Measurements from ENCODE around the gene M1AP. TPM values are rescaled to one million over a fixed set of nuclear protein-coding genes. Genes with fewer than 3 reads are reported as not detected.
A peak's percentile ranks its signal among the peaks of the same experiment; 100 is the strongest.

The M1AP gene
- total and polyA plus RNA-seq, 2 of the 8 experiments (the other 6 are each of a cell fraction or from before 2014, with no cell fraction given): 4.8 TPM

DNA sequence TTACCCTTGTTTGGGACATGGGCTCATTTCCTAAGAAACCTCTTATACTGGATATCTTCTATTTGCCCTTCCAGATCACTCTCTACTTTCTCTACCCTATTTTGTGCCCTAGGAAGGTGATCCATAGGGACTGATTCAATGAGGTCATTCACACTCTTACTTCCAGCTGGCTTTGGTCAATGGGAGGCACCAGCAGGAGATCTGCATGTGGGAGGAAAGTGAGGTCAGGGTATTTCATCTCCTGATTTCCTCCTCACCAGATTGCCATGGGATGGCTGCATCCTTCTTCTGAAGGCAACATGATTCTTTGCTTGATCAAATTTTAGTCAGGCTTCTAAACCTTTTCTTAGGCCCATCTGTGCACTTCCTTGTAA is 15.2 kb downstream of the M1AP start:
- H3K9ac ChIP-seq (replicated peaks in 1 of 4; ENCODE audit: extremely low read depth in 1 of 4, low read depth in 3 of 4, low read length in 3 of 4): peak overlapping the region in 1 of 4 experiments; percentile 34; a peak in 1 of 7 replicates
- POLR2A ChIA-PET (ENCODE audit: partially characterized antibody): interaction anchor here (0.7 kb wide), 1 partner anchor 12 kb away, joined by 3 read pairs; no protein-coding TSS in a partner anchor
- no peak overlapping the region for H3K4me3 ChIP-seq (ENCODE audit: extremely low read depth in 1 of 4, insufficient read depth in 2 of 4, low read depth in 3 of 4, low read length in 4 of 4)
- no peak overlapping the region for H2AK5ac ChIP-seq (ENCODE audit: low read depth, low read length)
- H4K8ac ChIP-seq (ENCODE audit: extremely low read depth, insufficient read depth, low read length): no peak overlapping the region
- H3K9me3 ChIP-seq (ENCODE audit: insufficient read depth in 2 of 2, low read depth in 1 of 2, low read length in 1 of 2): no peaks in the 10 kb centered on the region
- H3K56ac ChIP-seq (replicated peaks; ENCODE audit: insufficient read length, low read depth, low read length): no peak overlapping the region
- no peak overlapping the region for H3K23ac ChIP-seq (ENCODE audit: insufficient read length)
- H4K91ac ChIP-seq (replicated peaks; ENCODE audit: insufficient read length, low read length): no peak overlapping the region
- H3K36me3 ChIP-seq (ENCODE audit: control insufficient read depth in 2 of 4, insufficient read depth in 4 of 4, low read length in 3 of 4): no peaks in the 10 kb centered on the region
- peak overlapping the region in 1 of 2 experiments; percentile 48; a peak in 2 of 4 replicates for H3K4me2 ChIP-seq (ENCODE audit: insufficient read depth in 1 of 2, low read depth in 2 of 2, low read length in 2 of 2)
- TF ChIP-seq, protein P1, sequence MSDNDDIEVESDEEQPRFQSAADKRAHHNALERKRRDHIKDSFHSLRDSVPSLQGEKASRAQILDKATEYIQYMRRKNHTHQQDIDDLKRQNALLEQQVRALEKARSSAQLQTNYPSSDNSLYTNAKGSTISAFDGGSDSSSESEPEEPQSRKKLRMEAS (IDR thresholded peaks at IDR 0.05): 0 out of 2 replicates have a peak, but pooled peaks have one; percentile 16
- TF ChIP-seq TAF1 (IDR thresholded peaks at IDR 0.05; ENCODE audit: low read depth, low read length): no peak
- H2BK5ac ChIP-seq (ENCODE audit: low read depth, low read length): no peak overlapping the region
- H3K4me1 ChIP-seq (replicated peaks in 1 of 4; ENCODE audit: control insufficient read depth in 3 of 4, insufficient read depth in 4 of 4, low read length in 3 of 4): peaks cover 7 to 12% (median 8%) of the 10 kb centered on the region in 4 experiments; a peak in 6 of 7 replicates
- H3K79me2 ChIP-seq (ENCODE audit: control insufficient read depth in 1 of 2, insufficient read depth in 2 of 2, low read length in 2 of 2): no peaks in the 10 kb centered on the region
- H3K27ac ChIP-seq (ENCODE audit: low read depth, low read length): no peak overlapping the region
- no peak overlapping the region for H2BK120ac ChIP-seq (replicated peaks; ENCODE audit: low read depth, low read length)
- CTCF ChIA-PET (ENCODE audit: partially characterized antibody): interaction anchor here (1.6 to 2.0 kb wide), 3 partner anchors 10 to 44 kb away, joined by 8 to 9 read pairs (median 8); partner anchors contain the start of gene M1AP
- no peak overlapping the region for H4K5ac ChIP-seq (ENCODE audit: insufficient read length, low read depth, low read length)
- H4K20me1 ChIP-seq (replicated peaks in 1 of 2; ENCODE audit: control insufficient read depth in 1 of 2, insufficient read depth in 2 of 2, low read length in 2 of 2): no peaks in the 10 kb centered on the region
- no peaks in the 10 kb centered on the region for H3K79me1 ChIP-seq (ENCODE audit: low read depth, low read length)
- H3K18ac ChIP-seq (ENCODE audit: extremely low read depth, low read length): no peak overlapping the region; the same call in 1 of the 2 replicates
- no peaks in the 10 kb centered on the region for H3K27me3 ChIP-seq (replicated peaks in 1 of 4; ENCODE audit: control insufficient read depth in 3 of 4, extremely low read depth in 1 of 4, insufficient read depth in 3 of 4, low read length in 3 of 4)
- H2BK15ac ChIP-seq (ENCODE audit: low read length): no peak overlapping the region; the same call in 1 of the 2 replicates
- H2AFZ ChIP-seq (ENCODE audit: low read length): no peak overlapping the region
- no peak overlapping the region for H2BK12ac ChIP-seq (ENCODE audit: low read depth, low read length)
- H2BK20ac ChIP-seq (ENCODE audit: low read length): no peak overlapping the region; the same call in 1 of the 2 replicates
- no peak overlapping the region for H3K4ac ChIP-seq (replicated peaks; ENCODE audit: insufficient read length, low read depth, low read length)
- FAIRE-seq (peak; percentile 28), DNase-seq (ENCODE audit: low read depth in 1 of 2, low spot score in 2 of 2) (no peak)
- H3K23me2 ChIP-seq (ENCODE audit: low read depth, low read length): no peaks in the 10 kb centered on the region
- H3K14ac ChIP-seq (ENCODE audit: insufficient read length): no peak overlapping the region
